Central memory CD4-positive, alpha-beta T cell (primary cell): Measurements from ENCODE around the gene SLC25A45.
"Not testable (repeated sequence)": the region's sequence is repeated elsewhere in the genome, so short reads cannot be mapped to it uniquely, and the experiment has no call there.

Experiments used
- DNase-seq: peaks from one replicate; pipeline ENCODE4 v3.0.0; 2022

Gene SLC25A45

DNA sequence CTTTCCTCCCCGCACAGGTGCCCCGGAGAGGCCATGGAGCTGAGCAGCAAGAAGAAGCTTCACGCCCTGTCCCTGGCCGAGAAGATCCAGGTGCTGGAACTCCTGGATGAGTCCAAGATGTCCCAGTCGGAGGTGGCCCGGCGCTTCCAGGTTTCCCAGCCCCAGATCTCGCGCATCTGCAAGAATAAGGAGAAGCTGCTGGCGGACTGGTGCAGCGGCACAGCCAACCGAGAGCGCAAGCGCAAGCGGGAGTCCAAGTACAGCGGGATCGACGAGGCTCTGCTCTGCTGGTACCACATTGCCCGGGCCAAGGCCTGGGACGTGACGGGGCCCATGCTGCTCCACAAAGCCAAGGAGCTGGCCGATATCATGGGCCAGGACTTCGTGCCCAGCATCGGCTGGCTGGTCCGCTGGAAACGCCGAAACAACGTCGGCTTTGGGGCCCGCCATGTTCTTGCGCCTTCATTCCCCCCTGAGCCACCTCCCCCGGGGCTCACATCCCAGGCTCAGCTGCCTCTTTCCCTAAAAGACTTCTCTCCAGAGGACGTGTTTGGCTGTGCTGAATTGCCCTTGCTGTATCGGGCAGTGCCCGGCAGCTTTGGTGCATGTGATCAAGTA lies 26.6 kb downstream of the SLC25A45 start:
- DNase-seq: no peak

DNA sequence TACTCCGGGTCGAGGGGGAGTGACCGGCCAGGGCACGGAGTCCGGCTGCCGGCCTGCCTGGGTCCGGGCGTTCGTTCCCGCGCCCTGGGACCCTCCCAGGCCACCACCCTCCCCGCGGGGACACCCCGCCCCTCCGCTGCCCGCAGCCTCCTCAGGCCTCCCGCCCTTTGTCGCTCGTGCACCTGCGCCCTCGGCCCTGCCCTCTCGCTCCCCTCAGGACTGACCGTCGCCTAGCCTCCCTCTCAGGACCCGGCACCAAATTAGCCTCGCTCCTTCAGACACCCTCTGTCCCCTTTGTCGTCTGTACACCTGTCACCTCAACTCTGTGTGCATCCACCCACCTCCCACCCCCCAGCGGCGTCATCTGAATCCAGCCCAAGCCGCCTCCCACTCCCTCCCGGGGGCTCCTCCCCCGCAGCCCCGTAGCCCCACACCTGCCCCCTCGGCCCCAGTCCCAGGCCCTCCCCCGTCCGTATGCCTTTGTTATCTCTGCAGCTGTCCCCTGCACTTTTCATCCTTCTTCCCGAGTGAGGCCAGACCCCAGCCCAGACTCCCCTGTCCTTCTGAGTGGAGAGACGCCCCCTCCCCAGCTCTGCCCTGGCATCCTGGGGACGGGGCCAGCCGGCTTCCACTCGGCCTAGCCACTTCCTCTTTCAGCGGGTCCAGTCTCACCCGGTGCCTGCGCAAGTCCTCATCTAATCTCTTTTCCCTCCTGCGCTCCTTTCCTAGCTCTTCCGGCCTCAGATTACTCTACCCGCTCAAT lies 27.3 kb downstream of the SLC25A45 start:
- DNase-seq: peak; percentile 44

DNA sequence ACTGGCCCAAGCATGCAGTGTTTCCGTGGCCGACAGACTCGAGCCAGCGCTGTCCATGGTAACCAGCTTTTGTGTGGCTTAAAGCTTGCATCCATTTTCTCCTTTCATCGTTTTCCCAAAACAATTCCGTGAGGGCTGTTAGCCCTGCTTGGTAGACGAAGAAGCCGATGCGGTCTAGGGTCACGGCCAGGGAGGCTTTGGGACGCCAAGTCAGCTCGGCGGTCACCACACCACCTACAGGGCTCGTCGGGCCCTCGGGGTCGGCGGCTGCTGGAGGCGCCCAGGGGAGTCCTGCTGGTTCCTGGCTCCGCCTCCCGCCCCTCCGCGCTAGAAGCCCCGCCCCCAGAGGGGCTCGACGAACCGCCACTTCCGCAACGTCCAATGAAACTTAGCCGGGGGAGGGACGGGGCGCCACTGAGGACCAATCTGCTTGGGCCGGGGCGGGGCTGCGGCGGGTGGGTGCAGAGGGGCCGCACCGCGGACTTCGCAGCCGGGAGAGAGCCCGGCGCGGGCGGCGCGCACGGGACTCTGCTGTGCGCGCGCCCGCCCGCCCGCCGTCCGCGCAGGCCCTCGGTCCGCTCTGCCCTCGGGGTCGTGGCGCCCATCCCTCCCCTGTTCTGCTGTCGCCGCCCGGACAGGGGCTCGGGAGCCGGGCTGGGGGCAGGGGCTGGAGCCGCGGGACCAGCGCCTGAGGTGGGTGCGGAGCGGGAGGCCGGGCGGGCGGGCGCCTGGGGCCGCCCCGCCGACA lies 28.0 kb downstream of the SLC25A45 start, which contains the start of gene TIGD3:
Gene TIGD3 (plus strand): TSS at position 487 of the 748 bp plus-strand sequence. CDS start 1,058 bp downstream, outside the sequence.
- DNase-seq: peak; percentile 92

- DNase-seq: no peak
Measured at GRCh38 chr11:65353900-65354264, 28.6 kb downstream of the SLC25A45 start.

DNA sequence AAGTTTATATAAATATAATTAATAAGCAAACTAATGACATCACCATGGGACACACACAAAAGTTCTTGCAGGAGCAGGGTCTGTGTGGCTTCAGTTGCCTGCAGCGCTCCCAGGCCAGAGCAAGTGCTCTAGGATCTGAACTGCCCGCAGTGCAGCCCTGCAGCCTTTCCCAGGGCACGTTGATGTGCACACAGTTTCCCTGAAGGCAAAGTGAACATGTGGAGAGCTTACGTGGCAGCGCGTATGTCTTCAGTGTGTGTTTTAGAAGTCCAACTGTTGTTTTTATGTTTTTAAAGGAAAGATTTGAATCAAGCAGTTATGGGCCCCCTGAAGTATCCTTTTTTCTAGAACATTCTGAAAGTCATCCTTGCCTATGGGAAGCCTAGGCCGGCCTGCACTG lies 29.1 kb downstream of the SLC25A45 start:
- DNase-seq: no peak

GRCh38 chr11:65352783-65353182 lies 29.7 kb downstream of the SLC25A45 start:
- no peak for DNase-seq

- no peak for DNase-seq
Measured at GRCh38 chr11:65351511-65351910, 30.9 kb downstream of the SLC25A45 start.

- no peak for DNase-seq
Measured at GRCh38 chr11:65341856-65342255, 40.6 kb downstream of the SLC25A45 start.

GRCh38 chr11:65340226-65340625 lies 42.2 kb downstream of the SLC25A45 start:
- DNase-seq: no peak

- no peak for DNase-seq
Measured at GRCh38 chr11:65338676-65339075, 43.8 kb downstream of the SLC25A45 start.

DNA sequence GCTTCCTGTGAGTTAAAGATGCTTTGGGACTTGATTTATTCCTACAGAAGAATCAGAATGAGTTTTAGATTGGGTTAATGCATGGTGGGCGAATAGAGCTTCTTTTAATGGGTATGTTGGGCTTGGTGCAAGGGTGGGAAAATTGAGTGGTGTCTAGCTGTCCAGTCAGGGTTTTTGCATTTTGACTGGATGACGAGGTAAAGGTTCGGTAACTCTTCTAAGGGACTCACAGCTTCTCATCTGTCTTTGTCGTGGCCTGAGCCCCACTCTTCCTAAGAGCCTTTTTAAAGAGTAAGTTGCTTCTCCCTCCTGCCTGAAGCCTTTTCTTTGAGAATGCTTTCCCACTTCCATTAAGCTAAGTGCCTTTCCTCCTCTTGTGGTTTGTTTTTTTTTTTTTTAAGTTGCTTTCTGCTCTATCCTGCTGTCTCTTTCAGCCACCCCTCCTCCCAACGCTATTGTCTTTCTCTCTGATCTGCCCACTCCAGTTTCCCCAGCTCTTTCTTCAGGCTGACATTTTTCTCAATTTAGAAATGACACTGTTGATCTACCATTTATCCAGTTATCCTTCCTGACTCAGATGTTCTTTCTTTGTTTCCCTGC lies 47.6 kb downstream of the SLC25A45 start:
- no peak for DNase-seq

DNA sequence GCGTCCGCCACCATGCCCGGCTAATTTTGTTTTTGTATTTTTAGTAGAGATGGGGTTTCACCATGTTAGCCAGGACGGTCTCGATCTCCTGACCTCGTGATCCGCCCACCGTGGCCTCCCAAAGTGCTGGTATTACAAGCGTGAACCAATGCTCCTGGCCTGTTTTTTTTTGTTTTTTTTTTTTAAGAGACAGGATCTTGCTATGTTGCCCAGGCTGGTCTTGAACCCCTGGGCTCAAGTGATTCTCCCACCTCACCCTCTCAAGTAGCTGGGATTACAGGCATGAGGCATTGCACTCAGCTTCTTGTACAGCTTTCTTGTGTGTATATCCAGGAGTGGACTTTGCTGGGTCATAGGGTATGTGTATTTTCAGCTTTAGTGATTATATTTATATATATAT lies 49.9 kb downstream of the SLC25A45 start:
- not testable (repeated sequence) for DNase-seq

- DNase-seq: no peak
Measured at GRCh38 chr11:65330544-65330943, 51.9 kb downstream of the SLC25A45 start.

- peak; percentile 70 for DNase-seq
Measured at GRCh38 chr11:65329944-65330403, 52.5 kb downstream of the SLC25A45 start.

- DNase-seq: no peak
Measured at GRCh38 chr11:65329478-65329877, 53.0 kb downstream of the SLC25A45 start.

- no peak for DNase-seq
Measured at GRCh38 chr11:65327021-65327420, 55.4 kb downstream of the SLC25A45 start.

GRCh38 chr11:65325435-65325834 lies 57.0 kb downstream of the SLC25A45 start:
- DNase-seq: no peak
